Esophagus mucosa (tissue), 1 donor: ENCODE measurements around the gene HOXC9. TPM values are rescaled to one million over a fixed set of nuclear protein-coding genes. Genes with fewer than 3 reads are reported as not detected.

Source experiments
- total RNA-seq: library from RNA; stranded (reverse); gene quantifications from one replicate; pipeline ENCODE4 v1.2.4, GENCODE V29; 2023
- donor health status: DM: yes; HTN: yes; CAD: no.

HOXC9 gene
- total RNA-seq, 1 donor from 2014 or later: 1.2 TPM

Other genes starting within 250 kb of the HOXC9 start
- not detected for gene CISTR, start 248.2 kb upstream of the HOXC9 start, total RNA-seq
- gene HOXC13, start 61.3 kb upstream of the HOXC9 start, total RNA-seq: 0.52 TPM
- gene HOXC12, start 45.3 kb upstream of the HOXC9 start, total RNA-seq: not detected
- 0.08 TPM for gene HOXC11, start 27.0 kb upstream of the HOXC9 start, total RNA-seq
- gene HOTAIR, start 25.2 kb upstream of the HOXC9 start, total RNA-seq: not detected
- gene HOXC10, start 15.0 kb upstream of the HOXC9 start, total RNA-seq: 0.64 TPM
- gene HOXC8, start 8.8 kb downstream of the HOXC9 start, total RNA-seq: 0.48 TPM
- gene HOXC6, start 28.3 kb downstream of the HOXC9 start, total RNA-seq: 1.6 TPM
- 0.60 TPM for gene HOXC5, start 32.9 kb downstream of the HOXC9 start, total RNA-seq
- 5.1 TPM for gene HOXC4, start 53.7 kb downstream of the HOXC9 start, total RNA-seq
- gene SMUG1, start 188.8 kb downstream of the HOXC9 start, total RNA-seq: 35.2 TPM